Heart left ventricle (tissue), 16 donors: ENCODE data around the gene SLC29A2. TPM values are rescaled to one million over a fixed set of nuclear protein-coding genes. Genes with fewer than 3 reads are reported as not detected.

Experiments used
- ATAC-seq, 4 donors: fragments of 200-7000 bp; cut with Tn5 transposase; one replicate each; pipeline ENCODE4 v1.9.1; 2020 to 2022; ENCODE audit warnings: moderate library complexity in 4 of 4, mild to moderate bottlenecking in 3 of 4, moderate number of reproducible peaks in 1 of 4
- DNase-seq, 5 donors: peaks; one replicate each; pipeline ENCODE4 v3.0.0-alpha.2; 2020
- H3K27ac ChIP-seq, 12 donors: fragments of 200-600 bp; sonication (generic) in 4 of 12; one replicate each; pipeline versions ENCODE4 v1.5.0 to v1.8.0; 2016 to 2022; ENCODE audit warnings: mild to moderate bottlenecking in 2 of 12
- H3K27me3 ChIP-seq, 9 donors: fragments of 200-600 bp; sonication (generic) in 2 of 9; one replicate each; pipeline versions ENCODE4 v1.5.1 to v1.8.0; 2016 to 2022; ENCODE audit warnings: mild to moderate bottlenecking in 3 of 9
- H3K36me3 ChIP-seq, 9 donors: fragments of 200-600 bp; sonication (generic) in 2 of 9; one replicate each; pipeline versions ENCODE4 v1.5.0 to v1.8.0; 2018 to 2022; ENCODE audit warnings: mild to moderate bottlenecking in 2 of 9
- H3K4me1 ChIP-seq, 12 donors: fragments of 200-600 bp; sonication (generic) in 4 of 12; one replicate each; pipeline versions ENCODE4 v1.5.0 to v1.8.0; 2016 to 2022; ENCODE audit warnings: mild to moderate bottlenecking in 3 of 12
- H3K4me3 ChIP-seq, 12 donors: fragments of 200-600 bp; sonication (generic) in 4 of 12; one replicate each; pipeline versions ENCODE4 v1.5.0 to v1.8.0; 2017 to 2022; ENCODE audit warnings: mild to moderate bottlenecking in 9 of 12, moderate library complexity in 4 of 12
- H3K9me3 ChIP-seq, 12 donors: fragments of 200-600 bp; sonication (generic) in 4 of 12; one replicate each; pipeline versions ENCODE4 v1.5.0 to v1.8.0; 2016 to 2022; ENCODE audit warnings: mild to moderate bottlenecking in 1 of 12
- POLR2A ChIP-seq, 2 donors: fragments of 450-650 bp; IDR thresholded peaks; one replicate each; pipeline ENCODE4 v1.6.1; 2017; ENCODE audit warnings: antibody characterized with exemption in 2 of 2, mild to moderate bottlenecking in 2 of 2, moderate library complexity in 2 of 2
- WGBS, 4 donors: extraction: QIAGEN DNeasy Blood & Tissue Kit in 2 of 4; methylation state at CpG; one replicate each; pipeline versions ENCODE4 v1.1.5 to v1.1.7; 2013 to 2018; 5-methylcytosine and 5-hydroxymethylcytosine counted together
- intact Hi-C, 10 donors: fragments of 100-400 bp; cut with DNase I; formaldehyde crosslinking; loops; one replicate each; pipeline versions ENCODE4 v1.11.1 to v1.14.2; 2022
- polyA plus RNA-seq, 2 donors: library from polyadenylated mRNA; stranded (reverse); fragments of 200-250 nt; gene quantifications; one replicate each; pipeline ENCODE4 v1.2.3, GENCODE V29; 2013
- total RNA-seq, 9 donors: library from RNA; depleted of rRNA in 2 of 9; stranded (reverse); fragments of >200 nt in 2 of 9; fragmentation: NEBNext Ultra II Directional in 3 of 9; extraction: Animal tissue kit (Norgen Biotek cat#: 25700) in 3 of 9; gene quantifications; one replicate each; pipeline versions ENCODE4 v1.1.0 to v1.2.4, GENCODE V29; 2016 to 2023
- TF ChIP-seq, protein P1 (sequence below), 12 donors: fragments of 200-600 bp; sonication (generic) in 4 of 12; IDR thresholded peaks; one replicate each; pipeline versions ENCODE4 v1.5.0 to v1.8.0; 2018 to 2022; ENCODE audit warnings: antibody characterized with exemption in 12 of 12, mild to moderate bottlenecking in 5 of 12
- donor health status: ischemic (EF 13 %, LVEDD 7.1; RV severe dilation, severe dysfunction).
- donor health status: healthy with polysubstance abuse.
- donor health status: DM: no; HTN: yes; CAD: no.
- donor health status: DM: no; HTN: no; CAD: no.
- donor health status: ischemic (EF 25% LVEDD 6.9; RV normal size, moderate dysfunction).
- donor health status: ischemic (EF 25% LVEDD 5.7; RV mildly dilated, moderate dysfunction).
- donor health status: healthy.
- donor health status: DM: yes; HTN: yes; CAD: no.
- donor health status: ischemic (EF 35%, LVEDD 5.7; RV mildly dilated, moderate dysfunction).
- donor health status: nonischemic (EF 11% LVEDD 7.7; RV severe dilation, severe dysfunction).
- donor health status: DM: yes; HTN: yes; CAD: no.
- donor health status: PGD.
- donor health status: ischemic (EF 29% LVEDD 5.4; RV normal size, mild dysfunction).
- donor health status: nonischemic (EF 23%, LVEDD 6.1; RV moderate dilation, normal function).

SLC29A2 gene
- total and polyA plus RNA-seq, 11 donors: 6.8 to 30.9 (median 13.1) TPM

DNA sequence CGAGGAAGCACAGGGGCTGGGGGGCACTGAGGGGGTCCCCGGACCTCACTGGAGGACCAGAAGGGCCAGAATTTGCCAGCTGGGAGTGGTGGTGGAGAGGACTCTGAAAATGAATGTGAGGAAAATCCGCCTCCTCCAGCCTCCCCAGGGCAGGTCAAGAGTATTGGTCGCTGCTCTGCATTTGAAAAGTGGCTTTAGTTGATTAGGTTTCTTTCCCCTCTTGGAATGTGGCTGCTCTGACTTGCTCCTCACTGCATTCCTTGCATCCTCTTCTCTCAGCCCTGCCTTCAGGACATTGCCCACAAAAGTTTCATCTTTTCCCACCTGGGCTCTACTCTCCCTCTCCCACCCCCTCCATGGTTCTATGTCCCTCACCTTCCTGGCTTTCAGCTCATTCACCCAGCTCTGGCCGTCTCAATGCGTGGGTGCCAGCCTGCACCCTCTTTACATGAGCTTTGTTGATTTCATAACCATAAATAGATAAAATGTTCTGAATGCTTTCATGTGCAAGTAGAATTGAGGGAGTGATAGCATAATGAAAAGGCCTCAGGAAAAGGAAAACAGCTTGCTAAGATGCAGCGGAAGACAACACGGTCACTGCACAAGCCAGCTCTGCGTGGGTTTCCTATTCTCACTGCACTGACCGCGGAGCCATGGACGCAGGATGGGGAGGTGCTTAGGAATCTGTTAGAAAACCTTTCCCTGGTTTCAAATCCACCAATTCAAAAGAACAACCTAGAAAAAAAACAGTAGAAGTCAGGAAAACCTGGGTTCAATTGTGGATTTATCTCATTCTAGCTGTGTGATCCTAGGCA, 42.8 kb upstream of the SLC29A2 start:
- no peak for ATAC-seq
- 64 to 70% (median 67%) methylated on average over 12 of the region's 12 CpGs for WGBS, 4 donors
- Histone ChIP-seq H3K9me3 (no peaks in the 10 kb centered on the region), H3K36me3 (no peaks in the 10 kb centered on the region), H3K4me3 (no peak overlapping the region), H3K27ac (no peak overlapping the region), H3K27me3 (peaks cover 0 to 17% (median 0%) of the 10 kb centered on the region in 9 donors), H3K4me1 (peaks cover 0 to 31% (median 12%) of the 10 kb centered on the region in 12 donors)
- intact Hi-C loops: loop anchor here in 1 of 10 donors (5.0 to 10.0 kb wide), 2 partner anchors 263 to 420 kb away; partner anchors contain the start of gene RBM4B
- no peak for TF ChIP-seq POLR2A (IDR thresholded peaks at IDR 0.05)
- TF ChIP-seq, protein P1, sequence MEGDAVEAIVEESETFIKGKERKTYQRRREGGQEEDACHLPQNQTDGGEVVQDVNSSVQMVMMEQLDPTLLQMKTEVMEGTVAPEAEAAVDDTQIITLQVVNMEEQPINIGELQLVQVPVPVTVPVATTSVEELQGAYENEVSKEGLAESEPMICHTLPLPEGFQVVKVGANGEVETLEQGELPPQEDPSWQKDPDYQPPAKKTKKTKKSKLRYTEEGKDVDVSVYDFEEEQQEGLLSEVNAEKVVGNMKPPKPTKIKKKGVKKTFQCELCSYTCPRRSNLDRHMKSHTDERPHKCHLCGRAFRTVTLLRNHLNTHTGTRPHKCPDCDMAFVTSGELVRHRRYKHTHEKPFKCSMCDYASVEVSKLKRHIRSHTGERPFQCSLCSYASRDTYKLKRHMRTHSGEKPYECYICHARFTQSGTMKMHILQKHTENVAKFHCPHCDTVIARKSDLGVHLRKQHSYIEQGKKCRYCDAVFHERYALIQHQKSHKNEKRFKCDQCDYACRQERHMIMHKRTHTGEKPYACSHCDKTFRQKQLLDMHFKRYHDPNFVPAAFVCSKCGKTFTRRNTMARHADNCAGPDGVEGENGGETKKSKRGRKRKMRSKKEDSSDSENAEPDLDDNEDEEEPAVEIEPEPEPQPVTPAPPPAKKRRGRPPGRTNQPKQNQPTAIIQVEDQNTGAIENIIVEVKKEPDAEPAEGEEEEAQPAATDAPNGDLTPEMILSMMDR (IDR thresholded peaks at IDR 0.05): no peak
- no peak for DNase-seq

DNA sequence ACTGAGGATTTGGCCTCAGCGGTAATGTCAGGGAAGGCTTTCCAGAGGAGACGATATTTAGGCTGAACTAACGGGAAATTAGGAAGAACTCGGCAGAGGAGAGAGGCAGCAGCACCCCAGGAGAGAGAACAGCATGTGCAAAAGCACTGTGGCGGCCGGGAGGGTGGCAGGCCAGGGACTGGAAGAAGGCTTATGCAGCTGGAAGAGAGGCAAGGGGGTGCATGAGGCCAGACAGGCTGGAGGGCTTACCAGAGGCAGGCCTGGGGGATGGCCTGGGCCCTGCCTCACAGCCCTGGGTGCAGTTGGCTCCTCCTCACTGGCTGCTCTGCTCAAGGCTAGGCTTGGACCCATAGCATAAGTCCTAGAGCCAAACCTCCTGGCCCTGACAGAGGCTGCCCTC, 41.6 kb upstream of the SLC29A2 start:
- WGBS, 4 donors: 81 to 88% (median 83%) methylated on average over 6 of the region's 6 CpGs
- no peak overlapping the region for H3K27ac ChIP-seq
- TF ChIP-seq, protein P1 (IDR thresholded peaks at IDR 0.05): no peak
- no peak for TF ChIP-seq POLR2A (IDR thresholded peaks at IDR 0.05)
- intact Hi-C loops: loop anchor here in 1 of 10 donors (5.0 to 10.0 kb wide), 2 partner anchors 264 to 422 kb away; partner anchors contain the start of gene RBM4B
- H3K27me3 ChIP-seq: peaks cover 0 to 13% (median 0%) of the 10 kb centered on the region in 9 donors
- H3K9me3 ChIP-seq: no peaks in the 10 kb centered on the region
- ATAC-seq (no peak), DNase-seq (no peak)
- H3K4me3 ChIP-seq: no peak overlapping the region
- H3K36me3 ChIP-seq: no peaks in the 10 kb centered on the region
- H3K4me1 ChIP-seq: peaks cover 0 to 29% (median 11%) of the 10 kb centered on the region in 12 donors

DNA sequence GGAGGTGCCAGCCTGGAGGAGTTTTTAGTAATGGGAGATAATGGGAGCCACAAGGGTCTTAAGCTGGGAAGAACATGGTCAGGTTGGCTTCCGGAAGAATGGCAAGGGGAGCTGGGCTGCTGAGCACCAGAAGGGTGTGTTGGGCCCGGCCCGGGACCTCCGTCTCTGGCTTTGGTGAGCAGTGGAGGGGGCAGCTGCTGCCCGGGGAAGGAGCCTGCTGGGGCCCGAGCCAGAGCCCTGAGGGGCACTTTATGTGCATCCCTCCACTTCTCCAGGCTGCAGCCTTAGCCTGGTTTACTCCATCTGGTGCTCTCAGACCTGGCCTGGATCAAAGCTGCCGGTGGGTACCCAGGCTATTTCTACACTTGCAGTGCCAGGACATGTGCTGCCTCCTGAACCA, 40.5 kb upstream of the SLC29A2 start:
- Histone ChIP-seq H3K4me1 (peaks cover 0 to 21% (median 7%) of the 10 kb centered on the region in 12 donors), H3K4me3 (no peak overlapping the region)

More for the DNA sequence above, 40.5 kb upstream of the SLC29A2 start:
- no peak for ATAC-seq
- TF ChIP-seq, protein P1 (IDR thresholded peaks at IDR 0.05): no peak
- TF ChIP-seq POLR2A (IDR thresholded peaks at IDR 0.05): no peak
- intact Hi-C loops: loop anchor here in 1 of 10 donors (5.0 to 10.0 kb wide), 2 partner anchors 265 to 423 kb away; partner anchors contain the start of gene RBM4B
- H3K9me3 ChIP-seq: no peaks in the 10 kb centered on the region
- DNase-seq: no peak
- H3K36me3 ChIP-seq: no peaks in the 10 kb centered on the region
- WGBS, 4 donors: 59 to 68% (median 66%) methylated on average over 7 of the region's 7 CpGs
- peak overlapping the region in 1 of 12 donors; percentile 82 for H3K27ac ChIP-seq
- peaks cover 0 to 13% (median 0%) of the 10 kb centered on the region in 9 donors for H3K27me3 ChIP-seq
